Caki2 (cell line): ENCODE measurements around the gene PSMB9. TPM values are rescaled to one million over a fixed set of nuclear protein-coding genes. Genes with fewer than 3 reads are reported as not detected.

Experiments used
- DNase-seq: peaks from one replicate; pipeline ENCODE4 v3.0.0-alpha.2; 2015; ENCODE audit warnings: low read depth
- in situ Hi-C: cut with HindIII; loops from 2 replicates; pipeline ENCODE4 v1.10.0; 2016; ENCODE audit warnings: low sequenced_read_pairs, low pct_unique_long_range_greater_than_20kb, mixed read lengths
- total RNA-seq: library from RNA; depleted of rRNA; stranded (reverse); fragments of >200 nt; shearing (Covaris generic); gene quantifications from 2 replicates; pipeline ENCODE4 v1.2.3, GENCODE V29; 2014; ENCODE audit warnings: low replicate concordance; rRNA removed

Gene PSMB9
- total RNA-seq, 1 experiment from 2014 or later, result 80.2 TPM

DNA sequence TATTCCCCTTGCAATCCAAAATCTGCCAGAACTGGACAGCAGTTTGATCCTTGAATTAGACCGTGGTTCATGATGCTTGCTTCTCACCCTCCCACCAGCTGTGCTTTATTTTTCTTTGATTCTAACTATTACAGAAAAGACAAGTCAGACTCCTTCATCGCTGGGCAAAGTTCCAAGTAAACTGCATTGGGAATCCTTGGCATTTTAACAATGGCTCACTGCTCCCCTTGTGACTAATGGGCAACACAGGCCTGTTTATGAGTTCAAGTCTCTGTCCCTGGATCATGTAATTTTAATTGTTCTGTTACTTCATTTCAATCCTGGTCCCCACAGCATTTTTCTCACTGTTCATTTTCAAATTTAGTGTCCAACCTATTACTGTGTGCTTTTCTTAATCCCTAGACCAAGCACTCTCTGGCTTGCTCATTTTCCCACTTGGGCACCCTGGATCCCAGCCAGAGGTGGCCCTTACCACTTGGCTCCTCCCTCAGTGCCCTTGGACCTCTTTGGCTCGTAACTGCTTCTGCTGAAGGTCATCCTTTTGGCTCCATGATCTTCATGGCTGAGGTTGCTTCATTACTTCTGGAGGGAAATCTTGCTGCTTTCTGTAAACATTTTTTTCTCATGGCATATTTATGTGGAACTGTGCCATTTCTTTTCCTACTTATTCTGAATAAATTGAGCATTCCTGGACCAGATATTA is 32.8 kb downstream of the PSMB9 start:
- in situ Hi-C loops, result no loop called here

DNA sequence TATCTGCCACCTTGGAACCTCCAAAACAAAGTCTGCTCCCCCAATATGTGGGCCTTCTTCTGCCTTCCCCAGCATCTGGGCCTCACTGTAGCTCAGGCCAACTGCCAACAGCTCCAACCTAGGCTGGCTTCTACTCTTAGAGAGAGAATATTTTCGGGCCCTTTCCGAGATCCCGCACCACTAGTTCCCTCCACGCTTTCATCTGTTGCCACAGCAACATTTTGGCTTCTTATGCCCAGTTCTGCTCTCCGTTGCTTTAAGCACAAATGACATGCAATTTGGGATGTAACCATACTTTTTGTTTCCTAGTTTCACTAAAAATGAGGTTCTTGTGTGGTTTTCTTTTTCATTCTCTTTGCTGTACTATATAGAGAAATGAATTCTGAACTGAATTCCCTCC is 33.6 kb downstream of the PSMB9 start:
- DNase-seq, result no peak
- in situ Hi-C loops, result no loop called here

More for the DNA sequence above, 32.8 kb downstream of the PSMB9 start:
- DNase-seq, result peak; percentile 58

DNA sequence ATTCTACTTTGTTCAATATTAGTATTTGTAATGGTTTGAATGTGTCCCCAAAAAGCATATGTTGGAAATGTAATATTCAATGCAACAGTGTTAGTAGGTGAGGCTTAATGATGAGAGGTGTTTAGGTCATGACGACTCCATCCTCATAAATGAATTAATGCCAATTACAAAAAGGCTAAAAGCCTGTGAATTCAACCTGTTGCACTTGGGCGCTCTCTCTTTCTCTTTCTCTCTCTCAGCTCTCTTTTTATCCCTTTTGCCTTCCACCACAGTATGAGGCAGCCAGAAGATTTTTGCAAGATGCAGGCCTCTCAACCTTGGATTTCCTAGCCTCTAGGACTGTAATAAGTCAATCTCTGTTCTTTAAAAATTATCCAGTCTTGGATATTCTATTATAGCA is 34.6 kb downstream of the PSMB9 start:
- no peak for DNase-seq
- in situ Hi-C loops, result no loop called here

DNA sequence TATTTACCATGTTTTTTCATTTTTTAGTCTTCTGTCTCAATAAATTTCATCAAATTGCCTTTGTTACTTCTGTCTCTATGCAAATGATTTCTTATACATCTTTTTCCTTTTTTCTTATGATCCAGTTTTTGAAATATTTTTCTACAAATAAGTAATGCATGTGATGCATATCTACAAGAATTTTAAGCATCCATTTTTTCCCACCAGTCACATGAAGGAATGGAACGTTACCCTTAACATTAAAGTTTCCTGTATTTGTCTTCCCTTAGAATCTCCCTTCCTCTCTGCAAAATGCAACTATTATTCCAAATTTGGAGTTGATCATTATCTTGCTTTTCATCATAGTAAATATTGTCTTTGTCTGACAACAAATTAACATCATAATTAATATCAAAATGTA is 35.5 kb downstream of the PSMB9 start:
- in situ Hi-C loops, result no loop called here
- no peak for DNase-seq

DNA sequence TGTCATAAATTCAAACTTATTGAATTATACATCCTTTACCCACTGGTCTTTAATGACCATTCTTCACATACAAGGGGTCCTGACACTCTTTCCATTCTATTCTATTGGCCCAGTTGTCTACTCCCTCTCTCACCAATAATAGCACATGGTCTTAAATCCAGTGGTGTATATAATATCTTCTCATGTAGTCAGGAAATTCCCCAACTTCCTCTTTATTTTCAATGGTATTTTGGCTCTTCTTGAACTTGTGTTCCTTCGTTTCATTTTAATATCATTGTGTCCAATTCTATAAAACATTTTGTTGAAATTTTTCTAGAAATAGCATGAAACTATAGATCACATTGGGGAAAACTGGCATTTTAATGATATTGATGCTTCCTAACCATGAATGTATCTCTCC is 36.8 kb downstream of the PSMB9 start:
- in situ Hi-C loops, result no loop called here

DNA sequence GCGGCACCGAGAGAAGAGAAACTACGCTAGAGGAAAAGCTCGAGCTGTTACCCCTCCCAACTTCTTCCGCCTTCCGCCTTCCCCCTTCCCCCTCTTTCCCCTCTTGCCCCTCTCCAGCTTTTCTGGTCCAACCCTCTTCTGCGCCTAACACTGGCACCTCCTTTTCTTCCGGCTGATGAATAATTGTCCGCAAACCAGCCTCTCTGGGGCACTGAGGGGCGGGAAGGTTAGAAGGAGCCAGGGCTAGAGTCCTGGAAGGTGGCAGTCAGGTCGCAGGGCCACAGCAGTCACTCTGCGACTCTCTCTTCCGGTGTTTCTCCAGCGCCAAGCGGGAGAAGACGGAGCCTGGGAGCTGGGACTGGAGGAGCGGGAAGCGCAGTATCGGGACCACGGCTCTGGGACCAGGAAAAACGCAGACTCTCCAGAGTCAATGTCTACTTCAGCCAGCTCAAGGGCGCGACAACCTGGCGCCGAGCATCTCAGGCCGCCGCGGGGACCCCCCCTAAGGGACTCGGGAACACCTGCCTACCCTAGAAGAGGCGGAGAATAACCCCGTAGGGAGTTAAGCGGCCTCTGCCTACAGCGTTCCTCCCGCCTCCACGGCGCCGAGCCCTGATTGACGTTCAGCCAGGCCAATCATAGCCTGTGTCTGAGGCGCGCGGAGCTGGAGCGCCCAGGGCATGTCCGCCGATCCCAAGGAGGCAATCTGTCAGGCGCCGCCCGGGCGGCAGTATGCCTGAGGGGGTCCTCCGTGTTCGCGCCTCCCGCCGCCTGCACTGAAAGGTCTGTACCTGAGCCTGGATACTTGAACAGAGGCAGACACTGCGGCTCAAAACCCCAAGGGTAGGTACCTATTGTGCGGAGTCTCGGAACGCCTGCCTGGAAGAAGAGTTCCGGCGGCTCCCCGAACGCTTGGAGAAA is 40.4 kb downstream of the PSMB9 start:
- peak; percentile 92 for DNase-seq
- in situ Hi-C loops, result no loop called here

More for the DNA sequence above, 36.8 kb downstream of the PSMB9 start:
- no peak for DNase-seq

DNA sequence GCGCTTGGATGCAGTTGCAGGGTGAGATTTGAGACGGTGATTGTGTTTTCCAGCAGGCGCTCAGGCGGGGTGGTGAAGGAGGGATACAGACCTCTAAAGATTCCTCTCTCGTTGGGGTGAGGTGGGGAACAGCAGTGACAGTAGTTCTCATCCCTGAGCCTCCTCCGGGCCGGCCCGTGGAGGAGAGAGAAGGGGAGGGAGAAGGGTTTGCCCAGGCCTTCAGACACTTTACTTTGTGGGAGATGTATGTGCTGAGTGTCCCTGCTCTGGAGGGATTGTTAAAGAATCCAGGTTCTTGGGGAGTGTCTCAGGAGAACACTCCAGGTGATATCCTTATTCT is 41.0 kb downstream of the PSMB9 start:
- no peak for DNase-seq
- in situ Hi-C loops, result no loop called here

DNA sequence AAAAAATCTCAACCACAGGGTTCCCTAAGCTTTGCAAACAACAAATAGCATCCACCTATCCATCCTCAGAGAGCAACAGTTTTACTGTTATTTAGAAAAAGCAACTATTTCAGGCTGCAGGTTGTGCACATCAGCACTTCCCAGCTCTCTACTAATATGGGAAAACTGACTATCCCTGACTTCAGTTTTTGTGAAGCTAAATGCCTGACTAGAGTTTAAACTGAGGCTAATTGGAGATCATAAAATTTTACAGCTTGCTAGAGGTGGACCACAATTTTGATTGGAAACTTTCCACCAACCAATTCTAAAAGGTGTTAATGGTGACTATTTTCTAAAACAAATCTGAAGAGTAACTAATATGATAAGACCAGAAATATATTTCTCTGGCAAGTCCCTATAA is 50.0 kb downstream of the PSMB9 start:
- in situ Hi-C loops, result no loop called here

DNA sequence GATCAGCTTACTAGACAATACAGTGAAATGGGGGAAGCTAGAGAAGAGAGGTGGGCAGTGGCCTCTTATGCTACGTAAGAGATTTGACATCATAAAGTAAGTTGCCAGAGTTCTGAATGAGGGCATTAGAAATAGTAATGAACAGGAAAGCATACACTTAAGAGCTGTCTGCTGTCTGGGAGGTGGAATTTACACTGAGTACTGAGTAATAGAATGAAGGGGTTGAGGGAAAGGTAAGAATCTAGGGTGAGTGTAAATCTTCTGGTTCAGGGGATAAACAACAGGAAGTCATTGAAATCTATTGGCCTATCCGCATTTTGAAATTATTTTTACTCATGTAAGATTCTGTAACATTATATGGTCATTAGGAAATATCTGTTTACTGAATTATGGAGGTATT is 51.1 kb downstream of the PSMB9 start:
- in situ Hi-C loops, result no loop called here
- DNase-seq, result no peak

More for the DNA sequence above, 50.0 kb downstream of the PSMB9 start:
- DNase-seq, result no peak

DNA sequence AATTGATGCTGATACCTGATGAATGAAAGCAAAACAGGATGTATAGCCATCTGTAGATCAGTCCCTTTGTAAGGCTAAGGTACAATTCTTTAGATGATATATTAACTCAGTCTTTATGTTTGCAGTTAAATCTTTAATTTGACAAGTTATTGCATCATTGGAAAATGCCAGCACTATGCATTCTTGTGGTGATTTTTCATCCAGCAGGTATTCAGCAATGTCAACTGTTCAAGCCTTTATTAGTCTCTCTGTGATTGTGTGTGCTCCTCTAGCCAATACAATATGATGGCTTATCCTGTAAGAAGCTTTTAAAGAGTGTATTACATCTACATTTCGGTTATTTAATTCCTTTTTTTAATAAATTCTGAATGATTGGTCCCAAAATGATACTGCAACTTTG is 52.5 kb downstream of the PSMB9 start:
- in situ Hi-C loops, result no loop called here
- no peak for DNase-seq

DNA sequence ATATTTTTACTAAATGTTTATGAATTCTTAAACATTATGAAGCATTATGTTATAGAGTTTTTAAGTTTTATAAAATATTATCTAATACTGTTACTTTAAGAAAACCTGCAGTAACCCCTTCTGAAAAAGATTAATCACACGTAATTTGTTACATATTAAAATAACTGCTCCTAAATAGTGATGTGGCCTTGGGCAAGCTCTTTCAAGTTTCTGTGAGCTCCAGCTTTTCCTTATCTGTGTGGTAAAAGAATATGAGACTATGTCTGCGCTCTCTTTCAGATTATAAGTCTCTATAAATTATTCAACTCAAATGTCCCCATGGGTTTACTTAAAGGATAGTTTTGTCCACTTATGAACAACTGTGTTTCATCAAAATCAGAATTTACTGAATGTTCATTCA is 54.9 kb downstream of the PSMB9 start:
- DNase-seq, result no peak
- in situ Hi-C loops, result no loop called here

Other genes with a start within 250 kb of the PSMB9 start
- gene HLA-DQA1, start 216.8 kb upstream of the PSMB9 start, total RNA-seq, result not detected in 2 replicates
- not detected in 2 replicates for gene HLA-DQB1, start 187.5 kb upstream of the PSMB9 start, total RNA-seq
- gene HLA-DQA2, start 112.8 kb upstream of the PSMB9 start, total RNA-seq, result not detected in 2 replicates
- gene HLA-DQB2, start 90.7 kb upstream of the PSMB9 start, total RNA-seq, result not detected in 2 replicates
- not detected in 2 replicates for gene HLA-DOB, start 37.2 kb upstream of the PSMB9 start, total RNA-seq
- 8.9 and 26.7 TPM in 2 replicates for gene TAP2, start 15.5 kb upstream of the PSMB9 start, total RNA-seq
- 267 and 291 TPM in 2 replicates for gene PSMB8, start 10.1 kb upstream of the PSMB9 start, total RNA-seq
- 63.3 and 65.5 TPM in 2 replicates for gene TAP1, start 488 bp upstream of the PSMB9 start, total RNA-seq
- gene HLA-DMB, start 86.8 kb downstream of the PSMB9 start, total RNA-seq, result 0.35 and 13.2 TPM in 2 replicates
- 7.4 and 16.7 TPM in 2 replicates for gene HLA-DMA, start 98.9 kb downstream of the PSMB9 start, total RNA-seq
- 43.7 and 62.6 TPM in 2 replicates for gene BRD2, start 114.4 kb downstream of the PSMB9 start, total RNA-seq
- gene HLA-DOA, start 155.4 kb downstream of the PSMB9 start, total RNA-seq, result not detected in 2 replicates
- not detected in 2 replicates for gene HLA-DPA1, start 219.5 kb downstream of the PSMB9 start, total RNA-seq
- not detected in 2 replicates for gene HLA-DPB1, start 221.8 kb downstream of the PSMB9 start, total RNA-seq